GM19025 (cell line): Measurements from ENCODE around the gene CD19.
"Not testable (repeated sequence)": the region's sequence is repeated elsewhere in the genome, so short reads cannot be mapped to it uniquely, and the experiment has no call there.

Source experiments
- ATAC-seq: cut with Tn5 transposase; IDR thresholded peaks from one replicate; pipeline ENCODE4 v1.9.1; 2021; ENCODE audit warnings: mild to moderate bottlenecking, low read depth, moderate library complexity; ENCODE audit not compliant: unreplicated experiment

The CD19 gene

GRCh38 chr16:28977703-28978662 lies 46.2 kb downstream of the CD19 start:
- no peak for ATAC-seq

DNA sequence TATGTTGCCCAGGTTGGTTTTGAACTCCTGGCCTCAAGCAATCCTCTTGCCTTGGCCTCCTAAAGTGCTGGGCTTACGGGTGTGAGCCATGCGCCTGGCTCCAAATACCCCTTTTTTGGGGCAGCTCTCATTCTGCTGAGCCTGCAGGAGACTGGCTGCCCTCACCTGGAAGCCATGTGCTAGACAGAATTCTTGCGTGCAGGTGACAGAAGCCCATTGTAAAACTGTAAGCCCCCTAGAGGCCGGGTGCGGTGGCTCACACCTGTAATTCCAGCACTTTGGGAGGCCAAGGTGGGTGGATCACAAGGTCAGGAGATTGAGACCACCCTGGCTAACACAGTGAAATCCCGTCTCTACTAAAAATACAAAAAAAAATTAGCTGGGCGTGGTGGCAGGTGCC lies 48.6 kb downstream of the CD19 start:
- ATAC-seq: not testable (repeated sequence)

DNA sequence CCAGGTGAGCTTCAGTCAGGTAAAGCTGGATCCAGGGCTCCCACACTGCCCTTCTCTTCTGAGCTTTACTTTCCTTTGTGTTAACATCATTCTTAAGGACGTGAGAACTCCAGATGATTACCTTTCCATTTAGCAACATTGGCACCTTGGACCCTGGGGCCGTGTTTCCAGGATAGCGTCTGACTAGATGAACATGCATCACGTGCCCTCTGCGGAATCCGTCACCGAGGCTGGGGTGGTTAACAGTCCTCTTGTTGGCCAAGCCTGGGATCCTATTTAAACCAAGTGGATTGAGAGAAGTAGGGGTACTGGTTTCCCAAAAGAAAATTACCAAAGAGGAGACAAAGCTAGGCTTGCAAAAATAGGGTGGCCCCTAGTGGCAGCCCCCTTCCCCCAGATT lies 49.2 kb downstream of the CD19 start:
- ATAC-seq: no peak

GRCh38 chr16:28981517-28981916 lies 49.7 kb downstream of the CD19 start:
- no peak for ATAC-seq

- no peak for ATAC-seq
Observed at GRCh38 chr16:28982418-28982817, 50.6 kb downstream of the CD19 start.

DNA sequence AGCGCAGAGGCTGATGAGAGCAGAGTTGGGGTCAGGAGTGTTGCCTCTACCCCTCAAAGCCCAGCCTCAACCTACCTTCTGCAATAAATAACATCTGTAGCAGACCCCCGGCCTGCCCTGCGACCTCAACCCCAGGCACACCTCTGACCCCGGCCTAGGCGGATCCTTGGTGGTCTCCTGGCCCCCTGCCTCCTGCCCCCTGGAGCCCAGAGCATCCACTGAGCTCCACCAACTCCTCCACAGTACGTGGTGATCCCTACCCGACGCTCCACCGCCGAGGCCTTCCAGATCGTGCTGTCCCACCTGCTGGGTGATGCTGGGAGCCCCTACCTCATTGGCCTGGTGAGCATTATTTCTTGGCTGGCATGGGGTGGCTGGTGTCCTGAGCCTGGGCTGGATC lies 51.2 kb downstream of the CD19 start:
- ATAC-seq: no peak

- ATAC-seq: no peak
Observed at GRCh38 chr16:28983644-28984043, 51.9 kb downstream of the CD19 start.

DNA sequence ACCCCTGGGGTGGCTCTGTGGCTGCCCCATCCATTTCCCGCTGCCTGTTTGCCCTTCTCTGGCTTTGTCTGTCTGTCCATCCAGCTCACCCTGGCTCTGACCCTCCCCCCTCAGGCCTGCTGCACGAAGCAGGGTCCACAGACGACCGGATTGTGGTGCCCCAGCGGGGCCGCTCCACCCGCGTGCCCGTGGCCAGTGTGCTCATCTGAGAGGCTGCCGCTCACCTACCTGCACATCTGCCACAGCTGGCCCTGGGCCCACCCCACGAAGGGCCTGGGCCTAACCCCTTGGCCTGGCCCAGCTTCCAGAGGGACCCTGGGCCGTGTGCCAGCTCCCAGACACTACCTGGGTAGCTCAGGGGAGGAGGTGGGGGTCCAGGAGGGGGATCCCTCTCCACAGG lies 52.3 kb downstream of the CD19 start:
- ATAC-seq: no peak

GRCh38 chr16:28984619-28985135 lies 52.9 kb downstream of the CD19 start, which contains the start of gene LAT:
Gene LAT (plus strand): TSS chr16:28985052. CDS start chr16:28985418, 366 bp downstream.
- ATAC-seq: no peak

GRCh38 chr16:28985211-28986041 lies 53.7 kb downstream of the CD19 start:
- ATAC-seq: no peak

DNA sequence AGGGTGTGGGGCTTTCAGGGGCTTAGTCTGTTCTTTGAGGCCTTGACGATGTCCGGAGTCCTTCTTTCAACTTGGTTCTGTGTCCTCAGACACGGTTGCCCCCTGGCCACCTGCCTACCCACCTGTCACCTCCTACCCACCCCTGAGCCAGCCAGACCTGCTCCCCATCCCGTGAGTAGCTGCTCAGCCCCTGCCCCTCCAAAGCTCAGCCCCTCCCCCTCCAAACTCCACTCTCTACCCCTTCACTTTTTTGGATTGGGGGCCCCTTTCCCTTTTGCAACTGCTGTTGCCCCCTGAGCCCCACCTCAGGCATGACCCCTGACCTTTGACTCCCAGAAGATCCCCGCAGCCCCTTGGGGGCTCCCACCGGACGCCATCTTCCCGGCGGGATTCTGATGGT lies 54.3 kb downstream of the CD19 start:
- no peak for ATAC-seq

DNA sequence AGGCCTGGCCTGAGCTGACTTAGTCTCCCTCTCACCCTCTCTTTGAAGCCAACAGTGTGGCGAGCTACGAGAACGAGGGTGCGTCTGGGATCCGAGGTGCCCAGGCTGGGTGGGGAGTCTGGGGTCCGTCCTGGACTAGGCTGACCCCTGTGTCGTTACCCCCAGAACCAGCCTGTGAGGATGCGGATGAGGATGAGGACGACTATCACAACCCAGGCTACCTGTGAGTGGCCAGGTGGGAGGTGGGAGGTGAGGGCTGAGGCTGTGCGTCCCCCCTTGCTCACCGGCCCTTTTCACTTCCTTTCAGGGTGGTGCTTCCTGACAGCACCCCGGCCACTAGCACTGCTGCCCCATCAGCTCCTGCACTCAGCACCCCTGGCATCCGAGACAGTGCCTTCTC lies 54.7 kb downstream of the CD19 start:
- ATAC-seq: no peak

- ATAC-seq: no peak
Observed at GRCh38 chr16:28987170-28987853, 55.5 kb downstream of the CD19 start.
